Activated CD4-positive, alpha-beta T cell treated with anti-CD3 and anti-CD28 coated beads for 36 hours (primary cell): ENCODE data around the gene TLR3. TPM values are rescaled to one million over a fixed set of nuclear protein-coding genes. Genes with fewer than 3 reads are reported as not detected.

Experiments
- ATAC-seq: fragments of 200-7000 bp; cut with Tn5 transposase; one replicate; pipeline ENCODE4 v1.10.0; 2021; ENCODE audit warnings: mild to moderate bottlenecking, moderate library complexity
- CTCF ChIA-PET: fragments of 350-600 bp; sonication (Branson Sonifier 250); formaldehyde crosslinking; loops from one replicate; lab custom pipeline; 2021; ENCODE audit warnings: antibody characterized with exemption; lab: Charles Lee
- POLR2A ChIA-PET: fragments of 350-600 bp; sonication (Branson Sonifier 250); formaldehyde crosslinking; loops from one replicate; lab custom pipeline; 2021; ENCODE audit warnings: antibody characterized with exemption, inconsistent platforms; lab: Charles Lee
- DNase-seq: peaks from one replicate; pipeline ENCODE4 v3.0.0-alpha.2; 2020
- H3K27ac Mint-ChIP-seq: one replicate; pipeline ENCODE4 v1.8.0; 2021; ENCODE audit warnings: mixed read lengths
- H3K27me3 Mint-ChIP-seq: one replicate; pipeline ENCODE4 v1.8.0; 2021; ENCODE audit warnings: mixed read lengths
- H3K36me3 Mint-ChIP-seq: one replicate; pipeline ENCODE4 v1.8.0; 2021; ENCODE audit warnings: low read depth, mixed read lengths
- H3K4me1 Mint-ChIP-seq: one replicate; pipeline ENCODE4 v1.8.0; 2021; ENCODE audit warnings: mixed read lengths
- H3K4me3 Mint-ChIP-seq: one replicate; pipeline ENCODE4 v1.8.0; 2021; ENCODE audit warnings: mild to moderate bottlenecking, moderate library complexity, mixed read lengths
- H3K9me3 Mint-ChIP-seq: one replicate; pipeline ENCODE4 v1.8.0; 2021; ENCODE audit warnings: low read depth, mixed read lengths
- intact Hi-C, 2 experiments: fragments of 100-400 bp; cut with DNase I in 1 of 2; cut with micrococcal nuclease in 1 of 2; formaldehyde crosslinking; loops; one replicate each; pipeline versions ENCODE4 v1.14.2 to v1.15.1; 2022 to 2024; cut with DNase I, micrococcal nuclease
- total RNA-seq, 2 experiments: library from RNA; stranded (reverse); gene quantifications; one replicate each; pipeline ENCODE4 v1.2.3, GENCODE V29; 2021

TLR3 gene
- total RNA-seq, 2 experiments from 2014 or later: not detected

GRCh38 chr4:186108391-186108790 lies 39.4 kb downstream of the TLR3 start:
- H3K27ac Mint-ChIP-seq: no peak overlapping the region
- peaks cover 7% of the 10 kb centered on the region for H3K4me1 Mint-ChIP-seq
- no peaks in the 10 kb centered on the region for H3K36me3 Mint-ChIP-seq
- no peaks in the 10 kb centered on the region for H3K9me3 Mint-ChIP-seq
- DNase-seq (no peak), ATAC-seq (no peak)
- POLR2A ChIA-PET: no interaction called here
- CTCF ChIA-PET: no interaction called here
- peaks cover 31% of the 10 kb centered on the region for H3K27me3 Mint-ChIP-seq
- intact Hi-C loops: loop anchor here in 1 of 2 experiments (1.0 kb wide), 1 partner anchor 13 kb away; no protein-coding TSS in a partner anchor
- H3K4me3 Mint-ChIP-seq: no peak overlapping the region

GRCh38 chr4:186109245-186109644 lies 40.3 kb downstream of the TLR3 start:
- no peak for DNase-seq
- H3K27me3 Mint-ChIP-seq: peaks cover 23% of the 10 kb centered on the region
- no peaks in the 10 kb centered on the region for H3K36me3 Mint-ChIP-seq
- no peak overlapping the region for H3K27ac Mint-ChIP-seq
- ChIA-PET POLR2A (no interaction called here), CTCF (no interaction called here)
- H3K4me3 Mint-ChIP-seq: no peak overlapping the region
- no peak for ATAC-seq
- intact Hi-C loops: no loop called here
- no peaks in the 10 kb centered on the region for H3K9me3 Mint-ChIP-seq
- peaks cover 7% of the 10 kb centered on the region for H3K4me1 Mint-ChIP-seq

GRCh38 chr4:186116697-186117096 lies 47.7 kb downstream of the TLR3 start:
- H3K4me1 Mint-ChIP-seq: no peaks in the 10 kb centered on the region
- DNase-seq: no peak
- ChIA-PET CTCF (interaction anchor here (0.8 kb wide), 1 partner anchor 12 kb away, joined by 3 read pairs; no protein-coding TSS in a partner anchor), POLR2A (no interaction called here)
- no peaks in the 10 kb centered on the region for H3K9me3 Mint-ChIP-seq
- no peak for ATAC-seq
- no peak overlapping the region for H3K4me3 Mint-ChIP-seq
- H3K27ac Mint-ChIP-seq: no peak overlapping the region
- peaks cover 19% of the 10 kb centered on the region for H3K27me3 Mint-ChIP-seq
- intact Hi-C loops: no loop called here
- H3K36me3 Mint-ChIP-seq: no peaks in the 10 kb centered on the region

- Mint-ChIP-seq H3K27ac (no peak overlapping the region), H3K27me3 (peaks cover 20% of the 10 kb centered on the region), H3K9me3 (no peaks in the 10 kb centered on the region), H3K4me3 (no peak overlapping the region), H3K4me1 (no peaks in the 10 kb centered on the region), H3K36me3 (no peaks in the 10 kb centered on the region)
- no peak for ATAC-seq
- ChIA-PET POLR2A (no interaction called here), CTCF (no interaction called here)
- intact Hi-C loops: no loop called here
- no peak for DNase-seq
Measured at GRCh38 chr4:186118582-186118981, 49.6 kb downstream of the TLR3 start.

- Mint-ChIP-seq H3K36me3 (no peaks in the 10 kb centered on the region), H3K27me3 (peaks cover 21% of the 10 kb centered on the region), H3K27ac (no peak overlapping the region), H3K4me3 (no peak overlapping the region), H3K9me3 (no peaks in the 10 kb centered on the region), H3K4me1 (no peaks in the 10 kb centered on the region)
- intact Hi-C loops: loop anchor here in 1 of 2 experiments (1.0 kb wide), 1 partner anchor 13 kb away; no protein-coding TSS in a partner anchor
- ATAC-seq: no peak
- no peak for DNase-seq
- POLR2A ChIA-PET: no interaction called here
- CTCF ChIA-PET: no interaction called here
Measured at GRCh38 chr4:186121057-186121456, 52.1 kb downstream of the TLR3 start.

- CTCF ChIA-PET: interaction anchor here (0.6 to 1.0 kb wide), 4 partner anchors 9 to 30 kb away, joined by 3 to 4 read pairs (median 4); no protein-coding TSS in a partner anchor
- ATAC-seq: no peak
Measured at GRCh38 chr4:186128842-186129241, 59.9 kb downstream of the TLR3 start.

GRCh38 chr4:186131935-186132334 lies 63.0 kb downstream of the TLR3 start:
- no peak for DNase-seq
- ChIA-PET CTCF (interaction anchor here (0.5 to 1.0 kb wide), 3 partner anchors 35 to 94 kb away, joined by 3 to 4 read pairs (median 3); no protein-coding TSS in a partner anchor), POLR2A (no interaction called here)
- Mint-ChIP-seq H3K9me3 (no peaks in the 10 kb centered on the region), H3K4me1 (peaks cover 9% of the 10 kb centered on the region), H3K27ac (no peak overlapping the region), H3K27me3 (peaks cover 5% of the 10 kb centered on the region), H3K36me3 (no peaks in the 10 kb centered on the region), H3K4me3 (no peak overlapping the region)
- intact Hi-C loops: no loop called here
- no peak for ATAC-seq

More at GRCh38 chr4:186128842-186129241, 59.9 kb downstream of the TLR3 start:
- no peaks in the 10 kb centered on the region for H3K36me3 Mint-ChIP-seq
- POLR2A ChIA-PET: interaction anchor here (0.7 kb wide), 2 partner anchors 51 to 126 kb away, joined by 3 to 4 read pairs; no protein-coding TSS in a partner anchor
- H3K27ac Mint-ChIP-seq: no peak overlapping the region
- intact Hi-C loops: no loop called here
- DNase-seq: no peak
- H3K27me3 Mint-ChIP-seq: peaks cover 8% of the 10 kb centered on the region
- no peak overlapping the region for H3K4me3 Mint-ChIP-seq
- no peaks in the 10 kb centered on the region for H3K9me3 Mint-ChIP-seq
- peaks cover 6% of the 10 kb centered on the region for H3K4me1 Mint-ChIP-seq

- DNase-seq (peak; percentile 23), ATAC-seq (peak; percentile 78)
- Mint-ChIP-seq H3K4me3 (no peak overlapping the region), H3K36me3 (no peaks in the 10 kb centered on the region), H3K4me1 (peaks cover 9% of the 10 kb centered on the region), H3K9me3 (no peaks in the 10 kb centered on the region), H3K27ac (no peak overlapping the region), H3K27me3 (peaks cover 5% of the 10 kb centered on the region)
- ChIA-PET POLR2A (no interaction called here), CTCF (no interaction called here)
- intact Hi-C loops: no loop called here
Measured at GRCh38 chr4:186132577-186133242, 63.8 kb downstream of the TLR3 start.

GRCh38 chr4:186134257-186134656 lies 65.3 kb downstream of the TLR3 start:
- intact Hi-C loops: no loop called here
- peak; percentile 10 for DNase-seq
- Mint-ChIP-seq H3K4me1 (peaks cover 9% of the 10 kb centered on the region), H3K27me3 (no peaks in the 10 kb centered on the region), H3K4me3 (no peak overlapping the region), H3K36me3 (no peaks in the 10 kb centered on the region), H3K9me3 (no peaks in the 10 kb centered on the region), H3K27ac (no peak overlapping the region)
- ATAC-seq: peak; percentile 74
- ChIA-PET POLR2A (no interaction called here), CTCF (no interaction called here)

- Mint-ChIP-seq H3K4me1 (peaks cover 9% of the 10 kb centered on the region), H3K4me3 (no peak overlapping the region), H3K36me3 (no peaks in the 10 kb centered on the region), H3K27ac (no peak overlapping the region), H3K9me3 (no peaks in the 10 kb centered on the region), H3K27me3 (no peaks in the 10 kb centered on the region)
- ChIA-PET CTCF (no interaction called here), POLR2A (no interaction called here)
- intact Hi-C loops: no loop called here
- ATAC-seq: no peak
- DNase-seq: no peak
Measured at GRCh38 chr4:186134861-186135260, 65.9 kb downstream of the TLR3 start.

GRCh38 chr4:186137196-186137794 lies 68.3 kb downstream of the TLR3 start:
- Mint-ChIP-seq H3K4me3 (no peak overlapping the region), H3K27me3 (no peaks in the 10 kb centered on the region), H3K9me3 (no peaks in the 10 kb centered on the region), H3K36me3 (no peaks in the 10 kb centered on the region), H3K27ac (no peak overlapping the region), H3K4me1 (peaks cover 8% of the 10 kb centered on the region)
- intact Hi-C loops: loop anchor here (1.0 to 2.0 kb wide), 2 partner anchors 68 to 69 kb away; partner anchors contain the start of gene TLR3 (in 1 of the 2)
- no peak for ATAC-seq
- ChIA-PET CTCF (interaction anchor here (0.6 to 2.0 kb wide), 11 partner anchors 8 to 294 kb away, joined by 3 to 13 read pairs (median 4); partner anchors contain the start of gene TLR3), POLR2A (interaction anchor here (0.7 kb wide), 1 partner anchor 749 kb away, joined by 3 read pairs; no protein-coding TSS in a partner anchor)
- DNase-seq: no peak
